Stromal cell of bone marrow (primary cell): ENCODE data around the gene GALNS.

Experiments used
- DNase-seq: peaks from one replicate; pipeline ENCODE4 v3.0.0-alpha.2; 2012; ENCODE audit warnings: low read depth

The GALNS gene

GRCh38 chr16:88857728-88858339 lies 1.1 kb upstream of the GALNS start:
- peak; percentile 60 for DNase-seq

GRCh38 chr16:88856122-88856827 lies 472 bp downstream of the GALNS start:
- DNase-seq = no peak

- DNase-seq = no peak
Measured at GRCh38 chr16:88855736-88856121, 1.0 kb downstream of the GALNS start.

GRCh38 chr16:88855176-88855575 lies 1.6 kb downstream of the GALNS start:
- no peak for DNase-seq

- DNase-seq = no peak
Measured at GRCh38 chr16:88854306-88855111, 2.2 kb downstream of the GALNS start.

- no peak for DNase-seq
Measured at GRCh38 chr16:88853325-88853941, 3.3 kb downstream of the GALNS start.

GRCh38 chr16:88851616-88852015 lies 5.1 kb downstream of the GALNS start:
- DNase-seq = no peak

GRCh38 chr16:88850531-88851199 lies 6.1 kb downstream of the GALNS start:
- no peak for DNase-seq

- DNase-seq = no peak
Measured at GRCh38 chr16:88848557-88848956, 8.2 kb downstream of the GALNS start.

- no peak for DNase-seq
Measured at GRCh38 chr16:88847654-88848053, 9.1 kb downstream of the GALNS start.

GRCh38 chr16:88846088-88846487 lies 10.7 kb downstream of the GALNS start:
- DNase-seq = no peak

- DNase-seq = no peak
Measured at GRCh38 chr16:88844419-88845036, 12.2 kb downstream of the GALNS start.

- no peak for DNase-seq
Measured at GRCh38 chr16:88843256-88843655, 13.5 kb downstream of the GALNS start.

- no peak for DNase-seq
Measured at GRCh38 chr16:88842806-88843205, 13.9 kb downstream of the GALNS start.

GRCh38 chr16:88842308-88842756 lies 14.4 kb downstream of the GALNS start:
- DNase-seq = no peak

GRCh38 chr16:88841521-88842307 lies 15.0 kb downstream of the GALNS start:
- DNase-seq = no peak

- DNase-seq = no peak
Measured at GRCh38 chr16:88840600-88841215, 16.0 kb downstream of the GALNS start.

GRCh38 chr16:88839745-88840599 lies 16.8 kb downstream of the GALNS start:
- no peak for DNase-seq

GRCh38 chr16:88839026-88839529 lies 17.7 kb downstream of the GALNS start:
- DNase-seq = no peak
